IMR-90 (cell line): ENCODE results near the gene TMEM247. TPM values are rescaled to one million over a fixed set of nuclear protein-coding genes. Genes with fewer than 3 reads are reported as not detected.
A peak's percentile ranks its signal among the peaks of the same experiment; 100 is the strongest.

Source experiments
- ATAC-seq: fragments of 200-7000 bp; cut with Tn5 transposase; 2 replicates; pipeline ENCODE4 v1.9.1; 2020; ENCODE audit warnings: low read depth, mild to moderate bottlenecking, moderate library complexity
- BruUV-seq: library from RNA; stranded (reverse); fragments of 400-500 nt; replicated peaks from 2 replicates; lab custom pipeline; 2021; lab: Mats Ljungman, UMichigan
- CTCF ChIA-PET: fragments of 300-600 bp; formaldehyde crosslinking; extraction: SDS; loops from one replicate; lab custom pipeline; 2021; ENCODE audit warnings: antibody characterized with exemption; lab: Yijun Ruan, JAX
- POLR2A ChIA-PET: fragments of 300-600 bp; sonication (Branson Sonifier 250); formaldehyde crosslinking; loops from one replicate; lab custom pipeline; 2022; ENCODE audit warnings: antibody characterized with exemption; ENCODE audit not compliant: unreplicated experiment; lab: Charles Lee
- DNase-seq: peaks from one replicate; pipeline ENCODE4 v3.0.0; 2013
- H2AFZ ChIP-seq: replicated peaks from 2 replicates; pipeline ENCODE3; 2013; ENCODE audit warnings: low read length, mild to moderate bottlenecking; ENCODE audit not compliant: poor library complexity
- H2AK5ac ChIP-seq: 2 replicates; pipeline ENCODE4 v1.6.1; 2013; ENCODE audit warnings: low read depth, low read length, inconsistent platforms
- H2AK9ac ChIP-seq: replicated peaks from 2 replicates; pipeline ENCODE3; 2013; ENCODE audit warnings: mild to moderate bottlenecking, low read depth, low read length, moderate library complexity; ENCODE audit not compliant: poor library complexity
- H2BK120ac ChIP-seq: 2 replicates; pipeline ENCODE4 v1.6.1; 2013; ENCODE audit warnings: low read depth, low read length, inconsistent platforms
- H2BK15ac ChIP-seq: 3 replicates; pipeline ENCODE4 v1.6.1; 2013; ENCODE audit warnings: low read depth, low read length, inconsistent platforms
- H2BK20ac ChIP-seq: 2 replicates; pipeline ENCODE4 v1.6.1; 2013; ENCODE audit warnings: low read depth, mild to moderate bottlenecking, inconsistent platforms, low read length, moderate library complexity
- H2BK5ac ChIP-seq: 2 replicates; pipeline ENCODE4 v1.6.1; 2013; ENCODE audit warnings: mild to moderate bottlenecking, low read depth, low read length, inconsistent platforms; ENCODE audit not compliant: poor library complexity, severe bottlenecking
- H3K14ac ChIP-seq: replicated peaks from 2 replicates; pipeline ENCODE4 v1.6.1; 2013; ENCODE audit warnings: low read depth, low read length, inconsistent platforms
- H3K18ac ChIP-seq: 2 replicates; pipeline ENCODE4 v1.6.1; 2013; ENCODE audit warnings: low read depth, low read length, control low read depth
- H3K23ac ChIP-seq: 2 replicates; pipeline ENCODE4 v1.6.1; 2013; ENCODE audit warnings: low read depth, low read length, inconsistent platforms
- H3K27ac ChIP-seq: 2 replicates; pipeline ENCODE4 v1.5.1; 2013; ENCODE audit warnings: mild to moderate bottlenecking, control low read depth, low read length; ENCODE audit not compliant: insufficient read depth
- H3K27me3 ChIP-seq: 2 replicates; pipeline ENCODE4 v1.6.1; 2013; ENCODE audit warnings: low read length; ENCODE audit not compliant: control insufficient read depth, insufficient read depth
- H3K36me3 ChIP-seq: 2 replicates; pipeline ENCODE4 v1.6.1; 2013; ENCODE audit warnings: low read length, mixed read lengths; ENCODE audit not compliant: control insufficient read depth, insufficient read depth
- H3K4ac ChIP-seq: 2 replicates; pipeline ENCODE4 v1.6.1; 2013; ENCODE audit warnings: low read depth, low read length, inconsistent platforms
- H3K4me1 ChIP-seq: 2 replicates; pipeline ENCODE4 v1.6.1; 2013; ENCODE audit warnings: low read length, mixed read lengths; ENCODE audit not compliant: control insufficient read depth, insufficient read depth
- H3K4me2 ChIP-seq: 2 replicates; pipeline ENCODE4 v1.6.1; 2013; ENCODE audit warnings: low read depth, mild to moderate bottlenecking, control low read depth, low read length, moderate library complexity
- H3K4me3 ChIP-seq: 2 replicates; pipeline ENCODE4 v1.5.1; 2013; ENCODE audit warnings: low read depth, mild to moderate bottlenecking, control low read depth, low read length, moderate library complexity; ENCODE audit not compliant: insufficient read depth
- H3K56ac ChIP-seq: 2 replicates; pipeline ENCODE4 v1.6.1; 2013; ENCODE audit warnings: low read length, inconsistent platforms; ENCODE audit not compliant: insufficient read depth; ENCODE audit errors: extremely low read depth
- H3K79me1 ChIP-seq, 2 experiments: 2 replicates each; pipeline ENCODE4 v1.6.1; 2013; ENCODE audit warnings: low read length in 2 of 2, inconsistent platforms in 1 of 2, low read depth in 1 of 2
- H3K9ac ChIP-seq: 2 replicates; pipeline ENCODE4 v1.6.1; 2013; ENCODE audit warnings: low read depth, low read length, control low read depth
- H3K9me1 ChIP-seq: 2 replicates; pipeline ENCODE4 v1.6.1; 2013; ENCODE audit warnings: low read length, inconsistent platforms; ENCODE audit not compliant: insufficient read depth
- H3K9me3 ChIP-seq: 2 replicates; pipeline ENCODE4 v1.6.1; 2013; ENCODE audit warnings: low read length; ENCODE audit not compliant: control insufficient read depth, insufficient read depth
- H4K20me1 ChIP-seq: 2 replicates; pipeline ENCODE4 v1.6.1; 2013; ENCODE audit warnings: low read length, inconsistent platforms; ENCODE audit not compliant: insufficient read depth
- H4K5ac ChIP-seq: 2 replicates; pipeline ENCODE4 v1.6.1; 2013; ENCODE audit warnings: mild to moderate bottlenecking, low read depth, low read length, control low read depth
- H4K8ac ChIP-seq, 2 experiments: 2 replicates each; pipeline ENCODE4 v1.6.1; 2013; ENCODE audit warnings: low read depth in 2 of 2, low read length in 2 of 2, control low read depth in 1 of 2, inconsistent platforms in 1 of 2
- H4K91ac ChIP-seq: 2 replicates; pipeline ENCODE4 v1.6.1; 2013; ENCODE audit warnings: low read depth, low read length, inconsistent platforms; ENCODE audit not compliant: insufficient read depth
- CEBPB ChIP-seq: IDR thresholded peaks from 2 replicates; pipeline ENCODE4 v1.6.1; 2012; ENCODE audit warnings: low read depth, low read length, improper control_type of control experiment
- FOS ChIP-seq: fragments of 150-350 bp; IDR thresholded peaks from 2 replicates; pipeline ENCODE4 v1.6.1; 2016; ENCODE audit warnings: low read depth, low read length
- MAFK ChIP-seq: IDR thresholded peaks from 2 replicates; pipeline ENCODE4 v1.6.1; 2012; ENCODE audit warnings: low read depth, low read length, improper control_type of control experiment
- NFE2L2 ChIP-seq: fragments of 150-350 bp; IDR thresholded peaks from 2 replicates; pipeline ENCODE4 v1.6.1; 2016; ENCODE audit warnings: low read depth, mild to moderate bottlenecking, low read length
- POLR2A ChIP-seq: IDR thresholded peaks from 2 replicates; pipeline ENCODE4 v1.6.1; 2012; ENCODE audit warnings: mild to moderate bottlenecking, low read depth, low read length
- RFX5 ChIP-seq: IDR thresholded peaks from 2 replicates; pipeline ENCODE4 v1.8.0; 2012; ENCODE audit warnings: low read depth, mild to moderate bottlenecking, low read length, moderate library complexity
- SMC3 ChIP-seq: fragments of 150-350 bp; IDR thresholded peaks from 2 replicates; pipeline ENCODE4 v1.6.1; 2016; ENCODE audit warnings: low read depth, mild to moderate bottlenecking, antibody characterized with exemption, low read length, moderate library complexity
- whole genome bisulfite sequencing, 2 experiments: methylation state at CpG; one replicate each; pipeline versions ENCODE4 v1.1.5 to v1.1.7; 2013; ENCODE audit warnings: missing lambda C conversion rate in 2 of 2; ENCODE audit not compliant: insufficient read length in 1 of 2; ENCODE audit errors: extremely low coverage in 2 of 2; 5-methylcytosine and 5-hydroxymethylcytosine counted together
- dilution Hi-C: fragments of 300-500 bp; cut with HindIII; formaldehyde crosslinking; loops from one replicate; pipeline ENCODE4 v1.14.3; 2018; ENCODE audit warnings: low sequenced_read_pairs; ENCODE audit not compliant: unreplicated experiment
- in situ Hi-C: fragments of 300-500 bp; cut with MboI; formaldehyde crosslinking; loops from 3 replicates; pipeline ENCODE4 v1.14.3; 2019; ENCODE audit warnings: low sequenced_read_pairs, inconsistent platforms, mixed read lengths
- intact Hi-C: fragments of 100-400 bp; cut with micrococcal nuclease; formaldehyde crosslinking; loops from 2 replicates; pipeline ENCODE4 v1.10.0; 2022
- polyA plus RNA-seq, 3 experiments: library from polyadenylated mRNA; depleted of rRNA; stranded (reverse); fragments of >200 nt; gene quantifications; 2 replicates each; pipeline ENCODE4 v1.2.3, GENCODE V29; 2012; ENCODE audit warnings: low replicate concordance in 1 of 3
- total RNA-seq: library from RNA; depleted of rRNA; stranded (reverse); fragments of >200 nt; gene quantifications from 2 replicates; pipeline ENCODE4 v1.2.3, GENCODE V29; 2012
- TF ChIP-seq, protein P1 (sequence below): fragments of 150-350 bp; IDR thresholded peaks from 2 replicates; pipeline ENCODE4 v1.6.1; 2017; ENCODE audit warnings: mild to moderate bottlenecking, antibody characterized with exemption, low read length, low read depth

Gene TMEM247
- total and polyA plus RNA-seq, 2 of the 4 experiments (the other 2 are of a cell fraction) = not detected

DNA sequence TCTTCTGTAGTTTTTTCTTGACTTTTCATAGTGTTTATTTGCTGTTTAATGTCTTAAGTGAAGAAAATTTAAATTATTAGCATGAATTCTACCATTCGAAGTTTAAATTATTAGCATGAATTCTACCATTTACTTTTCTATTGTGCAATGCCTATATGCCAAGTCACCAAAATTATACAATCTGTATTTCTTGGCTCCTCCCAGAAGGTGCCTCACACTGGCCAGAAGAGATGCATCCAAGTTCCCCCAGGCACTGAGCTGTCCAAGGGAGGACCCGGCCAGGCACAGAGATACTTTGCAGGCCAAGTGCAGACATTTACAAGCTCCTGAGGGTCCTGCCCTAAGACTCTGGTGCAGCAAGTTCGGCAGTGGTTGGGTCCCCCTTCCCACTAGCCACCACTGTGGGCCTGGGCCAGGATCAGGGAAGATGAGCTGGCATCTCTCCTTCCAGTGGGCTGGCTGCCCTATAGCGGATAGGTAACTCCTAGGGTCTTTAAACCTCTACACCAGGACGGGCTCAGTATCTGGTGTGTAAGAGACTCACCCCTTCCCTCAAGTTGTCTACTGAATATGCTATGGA, 31.3 kb downstream of the TMEM247 start:
- Histone ChIP-seq H2AFZ (no peak overlapping the region), H2AK9ac (no peak overlapping the region), H2AK5ac (no peak overlapping the region), H3K18ac (no peak overlapping the region), H3K4me3 (no peak overlapping the region), H3K4me1 (no peaks in the 10 kb centered on the region), H3K14ac (no peak overlapping the region), H3K4me2 (no peak overlapping the region), H2BK120ac (no peak overlapping the region), H4K20me1 (no peaks in the 10 kb centered on the region), H2BK5ac (no peak overlapping the region), H3K27me3 (no peaks in the 10 kb centered on the region; the same call in 1 of the 2 replicates), H3K56ac (no peak overlapping the region), H3K36me3 (no peaks in the 10 kb centered on the region), H4K91ac (no peak overlapping the region), H3K23ac (no peak overlapping the region), H3K27ac (no peak overlapping the region), H4K5ac (no peak overlapping the region), H3K9me3 (peaks cover 2% of the 10 kb centered on the region; the same call in 1 of the 2 replicates), H3K9ac (no peak overlapping the region), H4K8ac (no peak overlapping the region), H3K9me1 (no peaks in the 10 kb centered on the region; the same call in 1 of the 2 replicates), H2BK20ac (no peak overlapping the region), H3K79me1 (no peaks in the 10 kb centered on the region), H3K4ac (no peak overlapping the region), H2BK15ac (no peak overlapping the region)
- WGBS, 2 experiments = 60% methylated on average over 2 of the region's 5 CpGs; no CpG with 5 or more reads in 1 of the 2 experiments
- POLR2A ChIA-PET = no interaction called here
- no peak for ATAC-seq
- TF ChIP-seq RFX5 (no peak), MAFK (no peak), SMC3 (no peak), CEBPB (peak; percentile 75), POLR2A (no peak), NFE2L2 (no peak), FOS (no peak)
- TF ChIP-seq, protein P1, sequence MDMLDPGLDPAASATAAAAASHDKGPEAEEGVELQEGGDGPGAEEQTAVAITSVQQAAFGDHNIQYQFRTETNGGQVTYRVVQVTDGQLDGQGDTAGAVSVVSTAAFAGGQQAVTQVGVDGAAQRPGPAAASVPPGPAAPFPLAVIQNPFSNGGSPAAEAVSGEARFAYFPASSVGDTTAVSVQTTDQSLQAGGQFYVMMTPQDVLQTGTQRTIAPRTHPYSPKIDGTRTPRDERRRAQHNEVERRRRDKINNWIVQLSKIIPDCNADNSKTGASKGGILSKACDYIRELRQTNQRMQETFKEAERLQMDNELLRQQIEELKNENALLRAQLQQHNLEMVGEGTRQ = no peak
- intact Hi-C loops (no loop called here), dilution Hi-C loops (no loop called here), in situ Hi-C loops (no loop called here)
- CTCF ChIA-PET = no interaction called here
- no peak for DNase-seq
- no TSS peak for BruUV-seq
